ENCODE measurements around the gene FBN1.

The FBN1 gene

DNA sequence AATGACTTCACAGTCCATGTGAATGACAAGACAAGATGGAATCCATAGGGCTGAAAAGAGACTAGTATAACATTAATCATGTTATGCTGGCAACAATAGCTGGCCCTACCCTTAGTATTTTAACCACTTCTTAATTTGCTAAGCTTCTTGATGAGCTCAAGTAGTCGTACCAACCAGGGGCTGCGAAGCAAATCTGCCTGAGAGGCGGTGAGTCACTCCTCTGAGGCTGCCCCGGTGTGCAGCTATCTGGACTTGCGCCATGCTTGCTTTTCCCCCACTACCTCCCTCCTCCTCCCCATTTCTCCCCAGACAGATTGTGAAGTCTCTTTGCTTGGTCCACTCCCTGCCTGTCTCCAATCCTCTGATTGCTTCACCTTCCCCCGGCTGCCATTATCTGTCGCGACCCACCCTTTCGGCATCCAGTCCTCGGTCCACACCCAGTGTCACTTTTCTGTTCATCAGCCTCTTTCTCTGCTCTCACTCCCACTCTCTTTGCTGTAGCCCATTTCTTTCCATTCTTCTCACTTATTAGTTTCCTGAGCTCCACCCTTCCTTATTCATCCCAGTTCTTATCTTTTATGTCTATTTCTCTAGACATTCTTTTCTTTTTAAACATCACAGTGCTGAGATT, 271.6 kb downstream of the FBN1 start:
- DNase-seq (ENCODE audit: low spot score) (peak; percentile 74), FAIRE-seq (no peak)

DNA sequence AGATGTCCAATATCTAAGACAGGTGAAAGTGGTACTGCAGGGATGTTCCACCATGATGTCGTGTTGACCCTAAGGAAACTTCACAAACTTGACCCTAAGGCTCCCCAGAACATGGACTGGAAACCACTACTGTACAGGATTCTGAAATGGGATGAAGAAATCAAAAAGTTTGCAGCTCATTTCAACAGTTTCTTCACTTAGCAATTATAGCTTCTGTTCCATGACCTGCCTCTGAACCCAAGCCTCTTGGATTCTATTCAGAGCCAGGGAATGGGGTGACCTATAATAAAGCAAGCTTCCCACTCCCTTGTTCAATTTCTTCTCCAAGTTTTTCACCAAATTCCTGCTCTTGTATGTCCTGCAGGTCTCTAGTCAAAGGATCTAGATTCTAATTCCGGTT, 273.5 kb downstream of the FBN1 start:
- DNase-seq (ENCODE audit: low spot score) (no peak), FAIRE-seq (no peak)

DNA sequence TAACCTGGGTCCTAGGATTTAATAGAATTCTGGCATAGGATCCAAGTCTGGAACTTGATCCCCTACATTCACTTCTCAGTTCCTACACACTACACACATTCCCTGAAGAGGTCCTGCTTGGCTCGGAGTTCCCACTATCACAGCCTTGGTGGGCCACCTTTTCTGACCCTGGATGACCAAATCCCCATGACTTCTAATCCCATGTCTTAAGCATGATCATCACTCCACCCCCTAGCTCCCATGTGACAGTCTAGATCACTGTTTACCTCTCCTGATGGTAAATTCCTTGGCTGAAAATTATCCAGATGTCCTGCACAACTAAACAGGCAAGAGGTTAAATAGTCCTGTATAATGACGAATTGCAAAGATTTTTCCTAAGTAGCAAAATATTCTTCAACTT, 274.0 kb downstream of the FBN1 start:
- DNase-seq (ENCODE audit: low spot score) (no peak), FAIRE-seq (no peak)

- FAIRE-seq = no peak
- no peak for DNase-seq (ENCODE audit: low spot score)
Observed at GRCh38 chr15:48370460-48370859, 275.0 kb downstream of the FBN1 start.

GRCh38 chr15:48367483-48367882, 278.0 kb downstream of the FBN1 start:
- no peak for FAIRE-seq
- DNase-seq (ENCODE audit: low spot score) = no peak

GRCh38 chr15:48366584-48367312, 278.8 kb downstream of the FBN1 start:
- FAIRE-seq = no peak

DNA sequence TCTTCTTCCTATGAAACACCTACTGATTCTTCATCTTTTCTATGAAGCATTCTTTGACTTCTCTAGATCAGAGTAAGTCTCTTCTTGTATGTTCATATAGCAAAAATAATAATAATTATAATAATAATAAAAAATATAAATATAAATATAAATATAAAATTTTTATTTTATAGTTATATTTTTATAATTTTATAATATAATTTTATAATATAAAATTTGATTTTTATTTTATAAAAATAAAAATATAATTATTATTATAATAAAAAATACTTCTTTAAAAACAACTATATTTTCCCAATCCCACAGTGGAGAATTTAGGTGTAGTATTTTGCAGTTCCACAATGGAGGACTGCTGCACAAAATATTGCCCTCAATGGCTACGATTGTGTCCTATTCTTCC, 279.9 kb downstream of the FBN1 start:
- no peak for DNase-seq (ENCODE audit: low spot score)
- FAIRE-seq = no peak

More at GRCh38 chr15:48366584-48367312, 278.8 kb downstream of the FBN1 start:
- no peak for DNase-seq (ENCODE audit: low spot score)

- DNase-seq (ENCODE audit: low spot score) = no peak
- no peak for FAIRE-seq
Observed at GRCh38 chr15:48363474-48363873, 282.0 kb downstream of the FBN1 start.

DNA sequence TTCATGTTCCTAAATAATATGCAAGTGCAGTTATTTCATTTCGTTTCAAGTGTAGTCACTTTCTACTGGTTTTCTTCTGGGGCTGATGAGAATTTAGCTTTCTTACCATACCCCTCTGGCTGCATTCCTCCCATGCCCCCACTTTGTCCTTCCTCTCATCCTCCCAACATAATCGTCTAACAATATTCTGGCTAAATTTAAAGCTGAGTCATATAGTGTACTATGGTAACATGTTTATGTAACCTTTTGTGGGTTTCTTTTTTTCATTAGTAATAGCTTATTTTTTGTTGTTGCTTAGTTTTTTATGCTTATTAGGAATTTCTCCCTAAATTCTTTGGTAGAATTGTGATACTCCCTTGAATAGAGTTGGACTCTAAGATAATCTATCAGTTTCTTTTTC, 283.8 kb downstream of the FBN1 start:
- FAIRE-seq = no peak
- no peak for DNase-seq (ENCODE audit: low spot score)

DNA sequence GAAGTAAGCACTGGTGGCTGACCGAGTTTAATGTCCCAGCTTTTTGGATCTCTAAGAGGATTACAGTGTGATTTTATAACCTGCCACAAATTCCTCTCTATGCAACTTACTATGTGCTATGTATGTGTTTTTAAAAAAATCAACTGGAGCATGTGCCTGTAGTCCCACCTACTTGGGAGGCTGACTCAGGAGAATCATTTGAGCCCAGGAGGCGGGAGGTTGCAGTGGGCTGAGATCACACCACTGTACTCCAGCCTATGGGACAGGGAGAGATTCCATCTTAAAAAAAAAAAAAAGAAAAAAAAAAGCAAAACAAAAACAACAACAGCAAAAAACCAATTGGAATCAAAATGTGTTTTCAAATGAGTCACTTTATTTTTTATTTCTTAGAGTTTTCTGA, 284.7 kb downstream of the FBN1 start:
- no peak for DNase-seq (ENCODE audit: low spot score)
- FAIRE-seq = no peak

Data from urothelium cell line (cell line).